ENCODE data around the gene ANKRD13D. TPM values are rescaled to one million over a fixed set of nuclear protein-coding genes. Genes with fewer than 3 reads are reported as not detected.
A peak's percentile ranks its signal among the peaks of the same experiment; 100 is the strongest.

The ANKRD13D gene
- total RNA-seq (10 to 100 TPM in 6 of 9 donors, 1 to 10 TPM in 3; 7.6 to 43.6 (median 12.8) TPM), polyA plus RNA-seq (10 to 100 TPM; 12.3 to 17.6 TPM)
- long read RNA-seq, donor 1, transcript ANKRD13D-202 (15 exons, 2,881 nt): major isoform, 7 of 15 reads
- long read RNA-seq, donor 1, partial matches to known transcripts: 5 of 15 reads
- long read RNA-seq, donor 1, other reads (novel, unspliced or antisense): 2 of 15 reads
- long read RNA-seq, donor 2, partial matches to known transcripts: 3 of 6 reads
- long read RNA-seq, donor 2, other reads (novel, unspliced or antisense): 2 of 6 reads
- long read RNA-seq, donor 3, partial matches to known transcripts: 3 of 8 reads
- long read RNA-seq, donor 3, other reads (novel, unspliced or antisense): 2 of 8 reads

- DNase-seq: no peak
- H3K27me3 ChIP-seq: no peaks in the 10 kb centered on the region
- H3K4me1 ChIP-seq: peaks cover 5 to 88% (median 31%) of the 10 kb centered on the region in 12 donors
- peak within 1 kb of the TSS; percentile 70 to 95 (median 86) for H3K4me3 ChIP-seq
- H3K9me3 ChIP-seq: no peaks in the 10 kb centered on the region
- intact Hi-C loops (cut with DNase I): loop anchor here in 5 of 10 donors (1.0 to 2.0 kb wide), 6 partner anchors 14 to 28 kb away; partner anchors contain the start of genes GRK2 (in 3 of the 5) and SSH3 (in 1 of the 5)
- TF ChIP-seq CTCF (IDR thresholded peaks at IDR 0.05) (no peak), POLR2A (IDR thresholded peaks at IDR 0.05) (no peak)
- 0 to 1% (median 0%) methylated on average over 1 to 56 of the region's 56 CpGs; no CpG with 5 or more reads in 1 of the 4 donors for WGBS, 4 donors
- H3K36me3 ChIP-seq: peaks cover 3 to 75% (median 46%) of the 10 kb centered on the region in 9 donors
- H3K27ac ChIP-seq: peak within 1 kb of the TSS; percentile 89 to 100 (median 94)
- ATAC-seq: no peak
These were observed at the start of gene ANKRD13D for GRCh38 chr11:67289226-67289650. TSS of gene ANKRD13D (plus strand) at chr11:67289303. CDS start at chr11:67289461, 158 bp downstream.

GRCh38 chr11:67239783-67240575 is 49.1 kb upstream of the ANKRD13D start:
- intact Hi-C loops (cut with DNase I): loop anchor here in 2 of 10 donors (2.0 kb wide), 1 partner anchor 121 kb away; the partner anchor contains the start of gene KDM2A (in 2 of the 2)
- TF ChIP-seq POLR2A (IDR thresholded peaks at IDR 0.05): peak in 1 of 2 donors; percentile 96
- peak in 5 of 12 donors; percentile 4 to 34 (median 22) for TF ChIP-seq CTCF (IDR thresholded peaks at IDR 0.05)
- Histone ChIP-seq H3K27me3 (no peaks in the 10 kb centered on the region), H3K4me1 (peaks cover 7 to 57% (median 46%) of the 10 kb centered on the region in 12 donors), H3K27ac (peak overlapping the region; percentile 87 to 98 (median 92)), H3K4me3 (peak overlapping the region; percentile 38 to 95 (median 70)), H3K36me3 (peaks cover 0 to 42% (median 24%) of the 10 kb centered on the region in 9 donors), H3K9me3 (no peaks in the 10 kb centered on the region)
- DNase-seq (peak; percentile 96 to 99 (median 98)), ATAC-seq (peak; percentile 97 to 99 (median 98))
- 0 to 1% (median 0%) methylated on average over 26 to 31 of the region's 31 CpGs for WGBS, 4 donors

GRCh38 chr11:67240576-67241389 is 48.3 kb upstream of the ANKRD13D start:
- intact Hi-C loops (cut with DNase I): loop anchor here in 2 of 10 donors (2.0 kb wide), 1 partner anchor 122 kb away; the partner anchor contains the start of gene KDM2A (in 2 of the 2)
- 0% methylated on average over 16 of the region's 16 CpGs for WGBS, 4 donors
- Histone ChIP-seq H3K4me1 (peaks cover 7 to 57% (median 46%) of the 10 kb centered on the region in 12 donors), H3K9me3 (no peaks in the 10 kb centered on the region), H3K27ac (peak overlapping the region; percentile 87 to 98 (median 92)), H3K27me3 (no peaks in the 10 kb centered on the region), H3K4me3 (peak overlapping the region; percentile 38 to 95 (median 70)), H3K36me3 (peaks cover 0 to 45% (median 32%) of the 10 kb centered on the region in 9 donors)
- no peak for TF ChIP-seq POLR2A (IDR thresholded peaks at IDR 0.05)
- DNase-seq: peak in 4 of 5 donors; percentile 68 to 73 (median 72)
- peak; percentile 18 to 41 (median 30) for ATAC-seq

GRCh38 chr11:67242548-67242947 is 46.6 kb upstream of the ANKRD13D start:
- H3K27me3 ChIP-seq: no peaks in the 10 kb centered on the region
- 76 to 95% (median 80%) methylated on average over 1 of the region's 1 CpG for whole genome bisulfite sequencing, 4 donors
- peak overlapping the region in 6 of 12 donors; percentile 65 to 95 (median 72) for H3K4me3 ChIP-seq
- no peaks in the 10 kb centered on the region for H3K9me3 ChIP-seq
- H3K36me3 ChIP-seq: peaks cover 0 to 56% (median 50%) of the 10 kb centered on the region in 9 donors
- H3K4me1 ChIP-seq: peaks cover 7 to 59% (median 46%) of the 10 kb centered on the region in 12 donors
- peak overlapping the region in 2 of 12 donors; percentile 7 to 96 for H3K27ac ChIP-seq
- ATAC-seq (no peak), DNase-seq (no peak)
- TF ChIP-seq CTCF (IDR thresholded peaks at IDR 0.05) (no peak), POLR2A (IDR thresholded peaks at IDR 0.05) (no peak)
- intact Hi-C loops (cut with DNase I): no loop called here

Measured in heart left ventricle (tissue), 16 donors.